ENCODE measurements around the gene PEX16. TPM values are rescaled to one million over a fixed set of nuclear protein-coding genes. Genes with fewer than 3 reads are reported as not detected.

Gene PEX16
- total RNA-seq, 6 donors from 2014 or later: 22.9 to 43.0 (median 32.6) TPM

GRCh38 chr11:45926536-45927331 is 9.1 kb upstream of the PEX16 start:
- peaks cover 14 to 33% (median 23%) of the 10 kb centered on the region in 4 donors for H3K4me1 ChIP-seq
- peaks cover 0 to 11% (median 3%) of the 10 kb centered on the region in 4 donors for H3K36me3 ChIP-seq
- no peak overlapping the region for H3K27ac ChIP-seq
- TF ChIP-seq POLR2AphosphoS5 (IDR thresholded peaks at IDR 0.05) (no peak), EP300 (IDR thresholded peaks at IDR 0.05) (no peak), POLR2A (IDR thresholded peaks at IDR 0.05) (no peak), CTCF (IDR thresholded peaks at IDR 0.05) (no peak)
- DNase-seq (peak in 1 of 2 donors; percentile 60), ATAC-seq (ENCODE audit: low FRiP score in 2 of 2) (no peak)
- no peak overlapping the region for H3K4me3 ChIP-seq
- no peaks in the 10 kb centered on the region for H3K9me3 ChIP-seq
- WGBS, 2 donors: 94 to 100% methylated on average over 2 to 12 of the region's 12 CpGs
- peaks cover 0 to 18% (median 15%) of the 10 kb centered on the region in 4 donors for H3K27me3 ChIP-seq

GRCh38 chr11:45926001-45926401 is 8.3 kb upstream of the PEX16 start:
- peaks cover 0 to 4% (median 0%) of the 10 kb centered on the region in 4 donors for H3K36me3 ChIP-seq
- 62 to 75% methylated on average over 9 to 12 of the region's 12 CpGs for WGBS, 2 donors
- no peak overlapping the region for H3K4me3 ChIP-seq
- no peak overlapping the region for H3K27ac ChIP-seq
- H3K27me3 ChIP-seq: peaks cover 0 to 23% (median 16%) of the 10 kb centered on the region in 4 donors
- no peaks in the 10 kb centered on the region for H3K9me3 ChIP-seq
- DNase-seq: peak in 1 of 2 donors; percentile 66
- TF ChIP-seq EP300 (IDR thresholded peaks at IDR 0.05) (no peak), CTCF (IDR thresholded peaks at IDR 0.05) (no peak), POLR2AphosphoS5 (IDR thresholded peaks at IDR 0.05) (no peak), POLR2A (IDR thresholded peaks at IDR 0.05) (no peak)
- H3K4me1 ChIP-seq: peaks cover 14 to 40% (median 26%) of the 10 kb centered on the region in 4 donors
- ATAC-seq (ENCODE audit: low FRiP score in 2 of 2): no peak

GRCh38 chr11:45925550-45925949 is 7.9 kb upstream of the PEX16 start:
- TF ChIP-seq EP300 (IDR thresholded peaks at IDR 0.05) (no peak), CTCF (IDR thresholded peaks at IDR 0.05) (no peak), POLR2AphosphoS5 (IDR thresholded peaks at IDR 0.05) (no peak)
- 79 to 88% methylated on average over 3 of the region's 3 CpGs for WGBS, 2 donors
- DNase-seq (no peak), ATAC-seq (ENCODE audit: low FRiP score in 2 of 2) (no peak)
- Histone ChIP-seq H3K27ac (no peak overlapping the region), H3K4me1 (peaks cover 14 to 39% (median 28%) of the 10 kb centered on the region in 4 donors), H3K36me3 (no peaks in the 10 kb centered on the region), H3K4me3 (no peak overlapping the region), H3K27me3 (peaks cover 0 to 23% (median 16%) of the 10 kb centered on the region in 4 donors), H3K9me3 (no peaks in the 10 kb centered on the region)

- ATAC-seq (ENCODE audit: low FRiP score in 2 of 2): no peak
- H3K9me3 ChIP-seq: no peaks in the 10 kb centered on the region
- no peak for DNase-seq
- no peaks in the 10 kb centered on the region for H3K36me3 ChIP-seq
- TF ChIP-seq CTCF (IDR thresholded peaks at IDR 0.05): no peak
- TF ChIP-seq POLR2A (IDR thresholded peaks at IDR 0.05): no peak
- TF ChIP-seq EP300 (IDR thresholded peaks at IDR 0.05): no peak
- TF ChIP-seq POLR2AphosphoS5 (IDR thresholded peaks at IDR 0.05): no peak
- H3K4me1 ChIP-seq: peaks cover 14 to 33% (median 24%) of the 10 kb centered on the region in 4 donors
- H3K27me3 ChIP-seq: peaks cover 0 to 23% (median 16%) of the 10 kb centered on the region in 4 donors
- no peak overlapping the region for H3K27ac ChIP-seq
- no peak overlapping the region for H3K4me3 ChIP-seq
- WGBS, 2 donors: 79 to 89% methylated on average over 6 of the region's 6 CpGs
Measured at GRCh38 chr11:45924927-45925326, 7.2 kb upstream of the PEX16 start.
